ENCODE results near the gene MYCT1. TPM values are rescaled to one million over a fixed set of nuclear protein-coding genes. Genes with fewer than 3 reads are reported as not detected.

The MYCT1 gene
- total RNA-seq, 2 experiments from 2014 or later = not detected

DNA sequence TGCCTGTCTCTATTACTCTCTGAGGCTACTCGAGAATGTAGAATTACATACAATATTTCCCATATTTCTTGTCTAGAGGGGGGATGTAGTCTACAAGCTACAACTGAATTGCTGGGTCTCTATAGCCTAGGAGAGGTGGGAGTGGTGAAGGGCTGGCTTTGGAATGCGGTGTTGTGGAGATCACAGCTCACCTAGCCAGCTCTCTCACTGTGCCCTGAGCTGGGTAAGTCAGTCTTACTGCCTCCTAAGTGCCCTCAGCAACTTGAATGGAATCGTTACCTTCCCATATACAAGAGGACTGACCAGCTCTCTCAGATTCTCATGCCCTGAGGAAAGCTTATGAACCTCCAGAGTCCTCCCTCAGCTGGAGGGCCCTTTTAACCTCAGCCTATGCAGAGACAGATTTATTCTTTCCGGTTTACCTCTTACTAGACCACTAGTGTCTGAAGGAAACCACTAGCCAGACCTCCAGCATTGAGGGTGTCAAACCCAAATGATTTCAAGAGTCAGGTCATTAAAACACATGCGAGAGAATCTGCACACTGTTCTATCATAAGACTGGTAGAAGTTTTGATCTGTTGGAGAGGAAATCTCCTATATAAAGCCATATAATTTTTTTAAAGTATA is 73.5 kb downstream of the MYCT1 start:
- Mint-ChIP-seq H3K27ac (no peak overlapping the region), H3K4me3 (no peak overlapping the region), H3K27me3 (no peaks in the 10 kb centered on the region), H3K36me3 (ENCODE audit: low read depth) (no peaks in the 10 kb centered on the region), H3K9me3 (no peaks in the 10 kb centered on the region), H3K4me1 (ENCODE audit: low read depth) (no peaks in the 10 kb centered on the region)
- ChIA-PET POLR2A (no interaction called here), CTCF (no interaction called here)
- TF ChIP-seq, protein P1, sequence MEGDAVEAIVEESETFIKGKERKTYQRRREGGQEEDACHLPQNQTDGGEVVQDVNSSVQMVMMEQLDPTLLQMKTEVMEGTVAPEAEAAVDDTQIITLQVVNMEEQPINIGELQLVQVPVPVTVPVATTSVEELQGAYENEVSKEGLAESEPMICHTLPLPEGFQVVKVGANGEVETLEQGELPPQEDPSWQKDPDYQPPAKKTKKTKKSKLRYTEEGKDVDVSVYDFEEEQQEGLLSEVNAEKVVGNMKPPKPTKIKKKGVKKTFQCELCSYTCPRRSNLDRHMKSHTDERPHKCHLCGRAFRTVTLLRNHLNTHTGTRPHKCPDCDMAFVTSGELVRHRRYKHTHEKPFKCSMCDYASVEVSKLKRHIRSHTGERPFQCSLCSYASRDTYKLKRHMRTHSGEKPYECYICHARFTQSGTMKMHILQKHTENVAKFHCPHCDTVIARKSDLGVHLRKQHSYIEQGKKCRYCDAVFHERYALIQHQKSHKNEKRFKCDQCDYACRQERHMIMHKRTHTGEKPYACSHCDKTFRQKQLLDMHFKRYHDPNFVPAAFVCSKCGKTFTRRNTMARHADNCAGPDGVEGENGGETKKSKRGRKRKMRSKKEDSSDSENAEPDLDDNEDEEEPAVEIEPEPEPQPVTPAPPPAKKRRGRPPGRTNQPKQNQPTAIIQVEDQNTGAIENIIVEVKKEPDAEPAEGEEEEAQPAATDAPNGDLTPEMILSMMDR (IDR thresholded peaks at IDR 0.05) = no peak
- intact Hi-C loops (cut with micrococcal nuclease) = no loop called here
- ATAC-seq (no peak), DNase-seq (no peak)

Other genes with a start within 250 kb of the MYCT1 start
- gene SYNE1, start 60.5 kb upstream of the MYCT1 start, total RNA-seq = 10 to 100 TPM; 29.5 to 35.1 TPM
- not detected for gene VIP, start 52.9 kb downstream of the MYCT1 start, total RNA-seq